Pancreas (tissue), 10 donors: ENCODE data around the gene GGPS1. TPM values are rescaled to one million over a fixed set of nuclear protein-coding genes. Genes with fewer than 3 reads are reported as not detected.

Source experiments
- ATAC-seq, 4 donors: fragments of 200-7000 bp; cut with Tn5 transposase; one replicate each; pipeline versions ENCODE4 v1.8.0 to v1.9.1; 2020; ENCODE audit warnings: mild to moderate bottlenecking in 4 of 4, moderate library complexity in 4 of 4
- DNase-seq, 6 donors: peaks; one replicate each; pipeline ENCODE4 v3.0.0-alpha.2; 2020
- FAIRE-seq: peaks from 2 replicates; lab custom pipeline; 2012; peaks lifted over from hg19 to GRCh38; lab: Jason Lieb, UNC
- H3K27ac ChIP-seq, 4 donors: fragments of 200-600 bp; sonication (generic); 1 replicate in 3 of 4; 2 replicates in 1 of 4; pipeline versions ENCODE4 v1.5.0 to v1.8.0; 2020
- H3K27me3 ChIP-seq, 4 donors: fragments of 200-600 bp; one replicate each; pipeline ENCODE4 v1.8.0; 2021
- H3K36me3 ChIP-seq, 3 donors: fragments of 200-600 bp; sonication (generic) in 1 of 3; one replicate each; pipeline versions ENCODE4 v1.5.0 to v1.8.0; 2020 to 2021
- H3K4me1 ChIP-seq, 3 donors: fragments of 200-600 bp; one replicate each; pipeline ENCODE4 v1.8.0; 2021
- H3K4me3 ChIP-seq, 4 donors: fragments of 200-600 bp; sonication (generic) in 2 of 4; one replicate each; pipeline versions ENCODE4 v1.5.0 to v1.8.0; 2020 to 2021
- H3K9me3 ChIP-seq, 4 donors: fragments of 200-600 bp; one replicate each; pipeline ENCODE4 v1.8.0; 2021
- WGBS, 2 donors: extraction: QIAGEN DNeasy Blood & Tissue Kit; methylation state at CpG; one replicate each; pipeline ENCODE4 v1.1.7; 2013; 5-methylcytosine and 5-hydroxymethylcytosine counted together
- intact Hi-C, 3 donors: fragments of 100-400 bp; cut with DNase I; formaldehyde crosslinking; loops; one replicate each; pipeline versions ENCODE4 v1.11.1 to v1.14.2; 2022
- polyA plus RNA-seq, 2 donors: library from polyadenylated mRNA; stranded (reverse); fragments of 200-250 nt; gene quantifications; one replicate each; pipeline ENCODE4 v1.2.3, GENCODE V29; 2013
- total RNA-seq, 6 donors: library from RNA; stranded (reverse); fragmentation: NEBNext Ultra II Directional in 4 of 6; extraction: Animal tissue kit (Norgen Biotek cat#: 25700) in 4 of 6; gene quantifications; one replicate each; pipeline versions ENCODE4 v1.2.1 to v1.2.4, GENCODE V29; 2021 to 2023
- TF ChIP-seq, protein P1 (sequence below), 4 donors: fragments of 200-600 bp; sonication (generic) in 3 of 4; IDR thresholded peaks; one replicate each; pipeline versions ENCODE4 v1.5.0 to v1.8.0; 2021; ENCODE audit warnings: antibody characterized with exemption in 4 of 4
- donor health status: healthy with polysubstance abuse.
- donor health status: DM: no; HTN: no; CAD: no; lungs with moderate emphysema.
- donor health status: DM: no; HTN: no; CAD: no.
- donor health status: control.
- donor health status: control.
- donor health status: Bipolar disorder and iron deficiency.
- donor health status: DM: yes; HTN: yes; CAD: no.
- donor health status: DM: no; HTN: no; CAD: no.
- donor health status: DM: no; HTN: no; CAD: no.
- donor health status: DM: yes; HTN: yes; CAD: no.

The GGPS1 gene
- total and polyA plus RNA-seq, 8 donors = 8.9 to 16.7 (median 12.5) TPM

DNA sequence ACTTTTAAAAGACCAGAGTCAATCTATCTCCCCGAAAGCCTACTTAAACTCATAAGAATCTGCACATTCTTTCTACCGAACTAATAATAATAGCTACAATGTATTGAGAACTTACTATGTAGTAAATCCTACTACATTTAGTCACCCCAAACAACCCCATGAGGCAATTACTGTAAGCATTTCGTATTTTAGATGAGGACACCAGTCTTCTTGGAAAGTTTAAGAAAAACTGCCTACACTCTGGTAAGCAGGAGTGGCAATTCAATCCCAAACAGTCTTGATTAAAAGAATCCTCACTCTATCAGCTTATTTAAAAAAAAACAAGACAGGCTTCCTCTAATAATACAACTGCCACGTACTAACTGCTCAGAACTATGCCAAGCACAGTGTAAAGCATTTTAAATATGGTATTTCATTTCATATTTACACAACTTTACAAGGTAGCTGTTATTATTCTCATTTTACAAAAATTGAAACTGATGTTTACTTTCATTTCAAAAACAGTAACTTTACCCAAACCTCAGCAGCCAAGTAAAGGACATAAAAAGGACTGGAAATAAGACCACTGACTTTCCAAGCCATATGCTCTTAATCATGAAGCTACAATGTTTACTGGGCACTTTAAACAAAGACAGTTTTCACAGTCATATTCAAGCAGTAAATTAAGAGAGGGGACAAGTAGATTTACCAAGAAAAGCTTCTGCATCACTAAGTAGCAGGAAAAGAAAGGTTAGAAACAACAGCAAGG is 14.3 kb upstream of the GGPS1 start:
- FAIRE-seq (no peak), DNase-seq (no peak), ATAC-seq (no peak)
- intact Hi-C loops = no loop called here
- Histone ChIP-seq H3K9me3 (no peaks in the 10 kb centered on the region), H3K36me3 (no peaks in the 10 kb centered on the region), H3K27me3 (no peaks in the 10 kb centered on the region), H3K4me3 (no peak overlapping the region), H3K27ac (no peak overlapping the region), H3K4me1 (peaks cover 0 to 18% (median 13%) of the 10 kb centered on the region in 3 donors)
- TF ChIP-seq, protein P1, sequence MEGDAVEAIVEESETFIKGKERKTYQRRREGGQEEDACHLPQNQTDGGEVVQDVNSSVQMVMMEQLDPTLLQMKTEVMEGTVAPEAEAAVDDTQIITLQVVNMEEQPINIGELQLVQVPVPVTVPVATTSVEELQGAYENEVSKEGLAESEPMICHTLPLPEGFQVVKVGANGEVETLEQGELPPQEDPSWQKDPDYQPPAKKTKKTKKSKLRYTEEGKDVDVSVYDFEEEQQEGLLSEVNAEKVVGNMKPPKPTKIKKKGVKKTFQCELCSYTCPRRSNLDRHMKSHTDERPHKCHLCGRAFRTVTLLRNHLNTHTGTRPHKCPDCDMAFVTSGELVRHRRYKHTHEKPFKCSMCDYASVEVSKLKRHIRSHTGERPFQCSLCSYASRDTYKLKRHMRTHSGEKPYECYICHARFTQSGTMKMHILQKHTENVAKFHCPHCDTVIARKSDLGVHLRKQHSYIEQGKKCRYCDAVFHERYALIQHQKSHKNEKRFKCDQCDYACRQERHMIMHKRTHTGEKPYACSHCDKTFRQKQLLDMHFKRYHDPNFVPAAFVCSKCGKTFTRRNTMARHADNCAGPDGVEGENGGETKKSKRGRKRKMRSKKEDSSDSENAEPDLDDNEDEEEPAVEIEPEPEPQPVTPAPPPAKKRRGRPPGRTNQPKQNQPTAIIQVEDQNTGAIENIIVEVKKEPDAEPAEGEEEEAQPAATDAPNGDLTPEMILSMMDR (IDR thresholded peaks at IDR 0.05) = no peak
- 55 to 62% methylated on average over 4 of the region's 4 CpGs for WGBS, 2 donors

DNA sequence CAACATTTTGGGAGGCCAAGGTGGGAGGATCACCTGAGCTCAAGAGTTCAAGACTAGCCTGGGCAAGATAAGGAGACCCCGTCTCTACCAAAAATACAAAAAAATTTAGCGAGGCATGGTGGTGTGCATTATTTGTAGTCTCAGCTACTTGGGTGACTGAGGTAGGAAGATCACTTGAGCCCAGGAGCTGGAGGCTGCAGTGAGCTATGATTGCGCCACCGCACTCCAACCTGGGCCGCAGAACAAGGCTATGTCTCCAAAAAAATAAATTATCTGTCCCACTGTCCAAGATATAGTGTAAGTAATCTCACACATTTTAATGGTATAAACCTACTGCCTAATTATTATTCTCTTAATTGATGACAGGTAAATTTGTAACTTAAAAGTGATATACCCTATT is 13.2 kb upstream of the GGPS1 start:
- intact Hi-C loops = no loop called here
- H3K27ac ChIP-seq = no peak overlapping the region
- DNase-seq (no peak), ATAC-seq (no peak), FAIRE-seq (no peak)
- H3K36me3 ChIP-seq = no peaks in the 10 kb centered on the region
- 94 to 97% methylated on average over 5 of the region's 5 CpGs for WGBS, 2 donors
- no peaks in the 10 kb centered on the region for H3K27me3 ChIP-seq
- H3K9me3 ChIP-seq = no peaks in the 10 kb centered on the region
- TF ChIP-seq, protein P1 (IDR thresholded peaks at IDR 0.05) = no peak
- peaks cover 0 to 18% (median 13%) of the 10 kb centered on the region in 3 donors for H3K4me1 ChIP-seq
- no peak overlapping the region for H3K4me3 ChIP-seq

DNA sequence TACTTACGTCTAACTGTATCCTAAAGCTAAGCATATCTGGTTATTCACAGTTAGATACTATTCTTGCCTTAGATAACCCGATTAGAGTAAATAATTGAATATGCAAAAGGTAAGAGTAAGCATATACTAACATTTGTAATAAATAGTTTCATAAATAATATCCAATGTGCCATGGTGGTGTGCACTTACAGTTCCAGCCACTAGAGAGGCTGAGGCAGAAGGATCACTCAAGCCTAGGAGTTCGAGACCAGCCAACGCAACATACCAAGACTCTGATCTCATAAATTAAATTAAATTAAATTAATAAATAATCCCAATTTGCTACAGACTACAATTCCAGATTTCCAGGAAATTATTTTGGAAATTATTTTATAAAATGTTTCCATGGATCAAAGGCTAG is 12.6 kb upstream of the GGPS1 start:
- DNase-seq (no peak), ATAC-seq (no peak), FAIRE-seq (no peak)
- no peaks in the 10 kb centered on the region for H3K27me3 ChIP-seq
- H3K27ac ChIP-seq = no peak overlapping the region
- H3K4me1 ChIP-seq = peaks cover 0 to 18% (median 13%) of the 10 kb centered on the region in 3 donors
- H3K36me3 ChIP-seq = no peaks in the 10 kb centered on the region
- no peaks in the 10 kb centered on the region for H3K9me3 ChIP-seq
- intact Hi-C loops = no loop called here
- WGBS, 2 donors = 93 to 96% methylated on average over 4 of the region's 4 CpGs
- no peak overlapping the region for H3K4me3 ChIP-seq
- TF ChIP-seq, protein P1 (IDR thresholded peaks at IDR 0.05) = no peak

DNA sequence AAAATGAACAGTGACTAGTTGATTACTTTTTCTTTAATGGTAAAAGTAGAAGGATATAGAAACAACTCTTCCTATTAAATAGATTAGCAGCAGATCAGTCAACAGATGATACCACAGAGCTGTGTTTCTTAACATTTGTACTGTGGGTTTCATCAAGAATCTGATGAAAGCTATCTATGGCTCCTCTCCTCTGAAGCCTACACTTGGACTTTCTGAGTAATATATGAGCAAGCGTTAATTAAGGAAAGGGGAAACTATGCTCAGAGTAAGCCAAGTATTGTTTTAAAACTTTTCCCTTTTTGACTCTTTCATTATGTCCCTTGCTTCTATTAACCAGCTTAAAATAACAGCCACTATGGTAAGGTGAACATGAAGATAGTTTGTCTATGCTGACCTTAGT is 11.2 kb upstream of the GGPS1 start:
- H3K36me3 ChIP-seq = no peaks in the 10 kb centered on the region
- DNase-seq = no peak
- ATAC-seq = no peak
- intact Hi-C loops = no loop called here
- H3K4me1 ChIP-seq = peaks cover 0 to 18% (median 10%) of the 10 kb centered on the region in 3 donors
- no peaks in the 10 kb centered on the region for H3K27me3 ChIP-seq
- H3K4me3 ChIP-seq = no peak overlapping the region
- FAIRE-seq = no peak
- TF ChIP-seq, protein P1 (IDR thresholded peaks at IDR 0.05) = no peak
- H3K9me3 ChIP-seq = no peaks in the 10 kb centered on the region
- WGBS, 2 donors = 58 to 70% methylated on average over 1 of the region's 1 CpG
- no peak overlapping the region for H3K27ac ChIP-seq

DNA sequence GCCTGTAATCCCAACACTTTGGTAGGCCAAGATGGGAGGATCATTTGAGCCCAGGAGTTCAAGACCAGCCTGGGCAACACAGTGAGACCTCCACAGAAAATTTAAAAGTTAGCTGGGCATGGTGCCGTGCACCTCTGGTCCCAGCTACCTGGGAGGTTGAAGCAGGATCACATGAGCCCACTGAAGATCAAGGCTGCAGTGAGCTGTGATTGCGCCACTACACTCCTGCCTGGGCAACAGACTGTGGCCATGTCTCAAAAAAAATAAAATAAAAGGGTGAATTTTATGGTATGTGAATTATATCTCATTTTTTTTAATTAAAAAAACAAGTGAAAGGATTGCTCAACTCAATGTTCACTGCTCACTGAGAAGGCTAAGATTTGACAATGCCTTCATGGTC is 9.1 kb upstream of the GGPS1 start:
- TF ChIP-seq, protein P1 (IDR thresholded peaks at IDR 0.05) = no peak
- H3K4me3 ChIP-seq = no peak overlapping the region
- no peaks in the 10 kb centered on the region for H3K27me3 ChIP-seq
- H3K36me3 ChIP-seq = no peaks in the 10 kb centered on the region
- 93 to 96% methylated on average over 2 of the region's 2 CpGs for WGBS, 2 donors
- no peaks in the 10 kb centered on the region for H3K9me3 ChIP-seq
- no peak for DNase-seq
- intact Hi-C loops = no loop called here
- ATAC-seq = no peak
- H3K27ac ChIP-seq = no peak overlapping the region
- FAIRE-seq = no peak
- H3K4me1 ChIP-seq = peaks cover 0 to 17% (median 9%) of the 10 kb centered on the region in 3 donors
